ENCODE data around the gene CRACR2B. TPM values are rescaled to one million over a fixed set of nuclear protein-coding genes. Genes with fewer than 3 reads are reported as not detected.

The CRACR2B gene
- total and polyA plus RNA-seq, 2 of the 13 experiments (the other 11 are each of a cell fraction or from before 2014, with no cell fraction given), result 14.9 to 21.0 TPM

DNA sequence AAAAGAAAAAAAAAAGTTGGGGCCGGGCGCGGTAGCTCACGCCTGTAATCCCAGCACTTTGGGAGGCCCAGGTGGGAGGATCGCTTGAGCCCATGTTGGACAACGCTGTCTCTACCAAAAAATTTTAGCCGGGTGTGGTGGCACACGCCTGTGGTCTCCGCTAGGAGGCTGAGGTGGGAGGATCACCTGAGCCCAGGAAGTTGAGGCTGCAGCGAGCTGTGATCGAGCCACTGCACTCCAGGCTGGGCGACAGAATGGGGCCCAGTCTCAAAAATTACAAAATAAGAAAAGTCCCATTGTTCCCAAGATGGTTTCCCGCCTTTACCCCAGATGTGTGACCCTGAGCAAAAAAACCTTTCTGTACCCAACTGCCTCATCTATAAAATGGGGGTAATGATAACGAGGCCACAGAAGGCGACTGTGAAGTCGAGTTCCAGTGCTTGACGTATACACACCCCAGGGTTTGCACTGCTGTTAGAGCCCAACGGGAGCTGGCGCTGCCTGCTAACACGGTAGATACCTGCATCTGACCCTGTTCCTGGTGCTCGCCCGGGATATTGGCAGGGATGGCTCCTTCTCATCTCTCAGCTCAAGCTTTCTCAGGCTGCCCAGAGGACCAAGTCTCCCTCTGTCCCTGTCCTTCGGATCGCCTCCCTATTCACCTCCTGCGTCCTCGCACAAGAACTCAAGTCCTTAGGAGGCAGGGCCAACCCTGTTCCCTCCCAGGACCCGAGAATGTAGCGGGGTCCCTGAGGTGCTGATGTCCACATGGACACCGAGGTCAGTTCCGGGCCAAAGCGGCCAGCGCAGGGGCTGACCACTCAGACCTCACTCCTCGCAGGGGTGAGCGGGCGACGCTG lies 19.1 kb upstream of the CRACR2B start (continued):
- TF ChIP-seq KLF9 (CRISPR knock-in tag; IDR thresholded peaks at IDR 0.05; ENCODE audit: low read depth) (no peak), ZFP62 (CRISPR knock-in tag; IDR thresholded peaks at IDR 0.05) (0 out of 2 replicates have a peak, but pooled peaks have one; percentile 5), ZMYM2 (CRISPR knock-in tag; IDR thresholded peaks at IDR 0.05) (no peak), ZNF564 (CRISPR knock-in tag; IDR thresholded peaks at IDR 0.05) (0 out of 2 replicates have a peak, but pooled peaks have one; percentile 15), ZFP37 (CRISPR knock-in tag; IDR thresholded peaks at IDR 0.05; ENCODE audit: borderline replicate concordance) (0 out of 2 replicates have a peak, but pooled peaks have one; percentile 34), CBX5 (CRISPR knock-in tag; IDR thresholded peaks at IDR 0.05; ENCODE audit: borderline replicate concordance) (no peak), SRSF1 (optimal IDR thresholded peaks at IDR 0.05; ENCODE audit: low read depth, low read length) (no peak), KMT2A (CRISPR knock-in tag; IDR thresholded peaks at IDR 0.05) (peak; percentile 13; the same call in 1 of the 2 replicates), ZNF468 (CRISPR knock-in tag; IDR thresholded peaks at IDR 0.05) (no peak), KAT8 (CRISPR knock-in tag; IDR thresholded peaks at IDR 0.05) (no peak), NFIC (IDR thresholded peaks at IDR 0.05; ENCODE audit: low read length) (no peak), ZNF33A (CRISPR knock-in tag; IDR thresholded peaks at IDR 0.05; ENCODE audit: borderline replicate concordance) (no peak), MAF1 (CRISPR knock-in tag; IDR thresholded peaks at IDR 0.05; ENCODE audit: borderline replicate concordance) (no peak), ZNF720 (CRISPR knock-in tag; IDR thresholded peaks at IDR 0.05) (no peak), EP300 (IDR thresholded peaks at IDR 0.05; ENCODE audit: low read depth in 2 of 2, low read length in 2 of 2) (no peak), EP300 (CRISPR knock-in tag; IDR thresholded peaks at IDR 0.05; ENCODE audit: borderline replicate concordance) (no peak), SIN3A (IDR thresholded peaks at IDR 0.05; ENCODE audit: borderline replicate concordance, low read depth, low read length) (peak; percentile 75; the same call in 1 of the 2 replicates), ZNF326 (CRISPR knock-in tag; IDR thresholded peaks at IDR 0.05; ENCODE audit: borderline replicate concordance) (no peak)
- TF ChIP-seq, protein P1, sequence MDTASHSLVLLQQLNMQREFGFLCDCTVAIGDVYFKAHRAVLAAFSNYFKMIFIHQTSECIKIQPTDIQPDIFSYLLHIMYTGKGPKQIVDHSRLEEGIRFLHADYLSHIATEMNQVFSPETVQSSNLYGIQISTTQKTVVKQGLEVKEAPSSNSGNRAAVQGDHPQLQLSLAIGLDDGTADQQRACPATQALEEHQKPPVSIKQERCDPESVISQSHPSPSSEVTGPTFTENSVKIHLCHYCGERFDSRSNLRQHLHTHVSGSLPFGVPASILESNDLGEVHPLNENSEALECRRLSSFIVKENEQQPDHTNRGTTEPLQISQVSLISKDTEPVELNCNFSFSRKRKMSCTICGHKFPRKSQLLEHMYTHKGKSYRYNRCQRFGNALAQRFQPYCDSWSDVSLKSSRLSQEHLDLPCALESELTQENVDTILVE (CRISPR knock-in tag; IDR thresholded peaks at IDR 0.05), result no peak
- TF ChIP-seq, protein P2, sequence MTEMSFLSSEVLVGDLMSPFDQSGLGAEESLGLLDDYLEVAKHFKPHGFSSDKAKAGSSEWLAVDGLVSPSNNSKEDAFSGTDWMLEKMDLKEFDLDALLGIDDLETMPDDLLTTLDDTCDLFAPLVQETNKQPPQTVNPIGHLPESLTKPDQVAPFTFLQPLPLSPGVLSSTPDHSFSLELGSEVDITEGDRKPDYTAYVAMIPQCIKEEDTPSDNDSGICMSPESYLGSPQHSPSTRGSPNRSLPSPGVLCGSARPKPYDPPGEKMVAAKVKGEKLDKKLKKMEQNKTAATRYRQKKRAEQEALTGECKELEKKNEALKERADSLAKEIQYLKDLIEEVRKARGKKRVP (CRISPR knock-in tag; IDR thresholded peaks at IDR 0.05), result no peak
- TF ChIP-seq, protein P3, sequence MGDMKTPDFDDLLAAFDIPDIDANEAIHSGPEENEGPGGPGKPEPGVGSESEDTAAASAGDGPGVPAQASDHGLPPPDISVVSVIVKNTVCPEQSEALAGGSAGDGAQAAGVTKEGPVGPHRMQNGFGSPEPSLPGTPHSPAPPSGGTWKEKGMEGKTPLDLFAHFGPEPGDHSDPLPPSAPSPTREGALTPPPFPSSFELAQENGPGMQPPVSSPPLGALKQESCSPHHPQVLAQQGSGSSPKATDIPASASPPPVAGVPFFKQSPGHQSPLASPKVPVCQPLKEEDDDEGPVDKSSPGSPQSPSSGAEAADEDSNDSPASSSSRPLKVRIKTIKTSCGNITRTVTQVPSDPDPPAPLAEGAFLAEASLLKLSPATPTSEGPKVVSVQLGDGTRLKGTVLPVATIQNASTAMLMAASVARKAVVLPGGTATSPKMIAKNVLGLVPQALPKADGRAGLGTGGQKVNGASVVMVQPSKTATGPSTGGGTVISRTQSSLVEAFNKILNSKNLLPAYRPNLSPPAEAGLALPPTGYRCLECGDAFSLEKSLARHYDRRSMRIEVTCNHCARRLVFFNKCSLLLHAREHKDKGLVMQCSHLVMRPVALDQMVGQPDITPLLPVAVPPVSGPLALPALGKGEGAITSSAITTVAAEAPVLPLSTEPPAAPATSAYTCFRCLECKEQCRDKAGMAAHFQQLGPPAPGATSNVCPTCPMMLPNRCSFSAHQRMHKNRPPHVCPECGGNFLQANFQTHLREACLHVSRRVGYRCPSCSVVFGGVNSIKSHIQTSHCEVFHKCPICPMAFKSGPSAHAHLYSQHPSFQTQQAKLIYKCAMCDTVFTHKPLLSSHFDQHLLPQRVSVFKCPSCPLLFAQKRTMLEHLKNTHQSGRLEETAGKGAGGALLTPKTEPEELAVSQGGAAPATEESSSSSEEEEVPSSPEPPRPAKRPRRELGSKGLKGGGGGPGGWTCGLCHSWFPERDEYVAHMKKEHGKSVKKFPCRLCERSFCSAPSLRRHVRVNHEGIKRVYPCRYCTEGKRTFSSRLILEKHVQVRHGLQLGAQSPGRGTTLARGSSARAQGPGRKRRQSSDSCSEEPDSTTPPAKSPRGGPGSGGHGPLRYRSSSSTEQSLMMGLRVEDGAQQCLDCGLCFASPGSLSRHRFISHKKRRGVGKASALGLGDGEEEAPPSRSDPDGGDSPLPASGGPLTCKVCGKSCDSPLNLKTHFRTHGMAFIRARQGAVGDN (CRISPR knock-in tag; IDR thresholded peaks at IDR 0.05), result no peak
- TF ChIP-seq, protein P4, sequence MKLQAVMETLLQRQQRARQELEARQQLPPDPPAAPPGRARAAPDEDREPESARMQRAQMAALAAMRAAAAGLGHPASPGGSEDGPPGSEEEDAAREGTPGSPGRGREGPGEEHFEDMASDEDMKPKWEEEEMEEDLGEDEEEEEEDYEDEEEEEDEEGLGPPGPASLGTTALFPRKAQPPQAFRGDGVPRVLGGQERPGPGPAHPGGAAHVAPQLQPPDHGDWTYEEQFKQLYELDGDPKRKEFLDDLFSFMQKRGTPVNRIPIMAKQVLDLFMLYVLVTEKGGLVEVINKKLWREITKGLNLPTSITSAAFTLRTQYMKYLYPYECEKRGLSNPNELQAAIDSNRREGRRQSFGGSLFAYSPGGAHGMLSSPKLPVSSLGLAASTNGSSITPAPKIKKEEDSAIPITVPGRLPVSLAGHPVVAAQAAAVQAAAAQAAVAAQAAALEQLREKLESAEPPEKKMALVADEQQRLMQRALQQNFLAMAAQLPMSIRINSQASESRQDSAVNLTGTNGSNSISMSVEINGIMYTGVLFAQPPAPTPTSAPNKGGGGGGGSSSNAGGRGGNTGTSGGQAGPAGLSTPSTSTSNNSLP (IDR thresholded peaks at IDR 0.05; ENCODE audit: low read depth, low read length), result no peak

All from HepG2 (cell line).